Activated T-helper 1 cell treated with anti-CD3 and anti-CD28 coated beads, Interleukin-12 subunit alpha, Interleukin-12 subunit beta, Interleukin-2, Interleukin-4 antibody, amounts not matched to agents 30 ng/mL and 10 ng/mL and 1 ng/mL, durations not matched to agents 14 hours and 24 hours and 36 hours (primary cell): Measurements from ENCODE around the gene HLA-DPA1. TPM values are rescaled to one million over a fixed set of nuclear protein-coding genes. Genes with fewer than 3 reads are reported as not detected.
A peak's percentile ranks its signal among the peaks of the same experiment; 100 is the strongest.
"Not testable (repeated sequence)": the region's sequence is repeated elsewhere in the genome, so short reads cannot be mapped to it uniquely, and the experiment has no call there.

Source experiments
- DNase-seq: peaks from one replicate; pipeline ENCODE4 v3.0.0; 2021; ENCODE audit warnings: low spot score
- H3K27ac Mint-ChIP-seq: one replicate; pipeline ENCODE4 v1.8.0; 2021; ENCODE audit warnings: mild to moderate bottlenecking, mixed read lengths
- H3K27me3 Mint-ChIP-seq: one replicate; pipeline ENCODE4 v1.8.0; 2022; ENCODE audit warnings: mild to moderate bottlenecking, moderate library complexity, mixed read lengths; ENCODE audit not compliant: insufficient read depth
- H3K36me3 Mint-ChIP-seq: one replicate; pipeline ENCODE4 v1.8.0; 2021; ENCODE audit warnings: low read depth, mixed read lengths
- H3K4me1 Mint-ChIP-seq: one replicate; pipeline ENCODE4 v1.8.0; 2021; ENCODE audit warnings: low read depth, mixed read lengths
- H3K4me3 Mint-ChIP-seq: one replicate; pipeline ENCODE4 v1.8.0; 2021; ENCODE audit warnings: mild to moderate bottlenecking, moderate library complexity, mixed read lengths
- H3K9me3 Mint-ChIP-seq: one replicate; pipeline ENCODE4 v1.8.0; 2021; ENCODE audit warnings: mixed read lengths
- intact Hi-C: fragments of 100-400 bp; cut with micrococcal nuclease; formaldehyde crosslinking; loops from one replicate; pipeline ENCODE4 v1.15.1; 2024
- total RNA-seq: library from RNA; stranded (reverse); gene quantifications from 2 replicates; pipeline ENCODE4 v1.2.3, GENCODE V29; 2022

Gene HLA-DPA1
- total RNA-seq, 1 donor from 2014 or later, result 61.0 TPM

DNA sequence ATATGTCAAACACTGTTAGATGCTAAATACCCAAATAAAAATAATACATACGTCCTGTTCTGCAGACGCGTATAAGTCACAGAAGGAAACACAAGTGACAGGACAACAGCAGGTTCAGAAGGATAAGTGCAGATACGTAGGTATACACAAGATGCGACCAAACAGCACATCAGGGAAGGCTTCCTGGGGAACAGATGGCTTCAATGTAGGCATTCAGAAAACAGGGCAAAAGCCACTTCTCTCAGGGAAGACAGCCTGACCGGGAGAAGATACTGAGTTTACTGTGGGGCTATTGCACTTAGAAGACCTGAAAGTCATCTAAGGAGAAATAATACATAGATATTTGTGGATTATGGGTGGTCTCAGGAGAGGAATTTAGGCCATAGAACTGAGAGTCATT is 1.9 kb downstream of the HLA-DPA1 start:
- H3K27me3 Mint-ChIP-seq, result peaks cover 5% of the 10 kb centered on the region
- intact Hi-C loops, result no loop called here
- no peak overlapping the region for H3K27ac Mint-ChIP-seq
- H3K4me3 Mint-ChIP-seq, result peak overlapping the region; percentile 91
- H3K9me3 Mint-ChIP-seq, result no peaks in the 10 kb centered on the region
- peaks cover 20% of the 10 kb centered on the region for H3K36me3 Mint-ChIP-seq
- DNase-seq, result no peak
- peaks cover 54% of the 10 kb centered on the region for H3K4me1 Mint-ChIP-seq

DNA sequence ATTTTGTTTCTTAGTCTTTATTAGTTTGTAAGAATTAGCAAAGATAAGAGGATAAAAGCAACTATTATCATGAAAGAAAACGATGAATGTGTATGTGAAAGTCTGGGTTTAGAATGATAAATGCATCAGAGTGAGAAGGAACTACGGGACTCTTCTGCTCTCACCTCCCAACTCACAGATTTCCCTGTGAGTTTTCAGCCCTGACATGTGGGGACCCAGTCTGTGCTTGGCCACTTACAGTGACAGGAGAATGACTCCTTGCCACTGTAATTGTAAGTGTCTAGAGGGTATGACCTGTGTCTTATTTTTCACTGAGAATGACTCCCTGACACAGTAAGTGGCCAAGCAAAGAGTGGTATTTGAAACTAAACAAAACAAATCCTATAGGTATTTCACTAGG is 2.5 kb downstream of the HLA-DPA1 start:
- H3K4me1 Mint-ChIP-seq, result peaks cover 48% of the 10 kb centered on the region
- peak overlapping the region; percentile 15 for H3K4me3 Mint-ChIP-seq
- H3K36me3 Mint-ChIP-seq, result peaks cover 23% of the 10 kb centered on the region
- no peak overlapping the region for H3K27ac Mint-ChIP-seq
- H3K9me3 Mint-ChIP-seq, result no peaks in the 10 kb centered on the region
- intact Hi-C loops, result no loop called here
- no peak for DNase-seq
- peaks cover 5% of the 10 kb centered on the region for H3K27me3 Mint-ChIP-seq

DNA sequence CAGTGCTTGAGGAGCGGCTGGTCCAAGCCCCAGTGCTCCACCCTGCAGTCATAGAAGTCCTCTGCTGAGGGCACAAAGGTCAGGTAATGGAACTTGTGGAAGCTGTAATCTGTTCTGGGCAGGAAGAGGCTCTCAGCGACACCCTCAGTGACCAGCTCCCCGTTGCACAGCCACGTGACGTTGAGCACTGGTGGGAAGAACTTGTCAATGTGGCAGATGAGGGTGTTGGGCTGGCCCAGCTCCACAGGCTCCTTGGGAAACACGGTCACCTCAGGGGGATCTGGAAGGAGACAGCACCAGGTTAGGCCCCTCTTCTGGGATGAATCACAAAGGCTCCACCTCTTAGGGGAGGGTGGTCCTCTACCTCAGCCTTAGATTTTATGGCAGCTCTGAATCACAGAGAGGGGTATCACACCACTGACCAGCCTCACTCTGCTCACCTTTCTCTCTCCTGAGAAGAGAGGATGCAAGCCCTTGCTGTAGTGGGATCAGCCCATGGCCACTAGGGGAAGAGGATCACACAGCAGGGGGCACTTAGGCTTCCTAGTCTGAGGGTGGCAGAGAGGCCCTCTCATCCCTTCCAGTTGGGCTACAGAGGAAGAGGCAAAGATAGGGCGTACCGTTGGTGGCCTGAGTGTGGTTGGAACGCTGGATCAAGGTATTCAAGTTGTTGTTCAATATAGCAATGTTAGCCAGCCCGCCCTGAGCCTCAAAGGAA is 4.3 kb downstream of the HLA-DPA1 start:
- DNase-seq, result no peak
- Mint-ChIP-seq H3K27ac (no peak overlapping the region), H3K4me3 (no peak overlapping the region), H3K27me3 (peaks cover 5% of the 10 kb centered on the region), H3K9me3 (no peaks in the 10 kb centered on the region), H3K36me3 (peaks cover 23% of the 10 kb centered on the region), H3K4me1 (peaks cover 38% of the 10 kb centered on the region)
- intact Hi-C loops, result no loop called here

DNA sequence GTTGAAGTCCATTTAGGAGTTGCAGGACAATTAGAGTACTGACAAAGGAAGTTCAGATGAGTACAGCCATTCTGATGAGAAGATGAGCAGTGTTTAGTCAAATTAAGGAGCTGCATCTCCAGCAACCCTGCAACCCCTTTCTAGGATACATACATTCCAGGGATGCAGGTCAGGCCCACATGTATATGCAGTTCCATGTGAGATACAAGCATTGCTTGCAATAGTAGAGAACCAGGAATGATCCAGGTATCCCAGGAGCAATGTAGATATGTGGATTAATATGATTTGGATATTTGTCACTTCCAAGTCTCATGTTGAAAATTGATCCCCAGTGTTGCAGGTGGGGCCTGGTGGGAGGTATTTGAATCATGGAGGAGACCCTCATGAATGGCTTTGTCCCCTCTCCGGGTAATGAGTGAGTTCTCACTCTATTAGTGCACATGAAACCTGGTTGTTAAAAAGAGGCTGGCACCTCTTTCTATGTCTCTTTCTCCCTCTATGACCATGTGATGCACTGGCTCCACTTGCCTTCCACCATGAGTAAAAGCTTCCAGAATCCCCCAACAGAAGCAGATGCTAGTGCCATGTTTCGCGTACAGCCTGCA is 6.4 kb downstream of the HLA-DPA1 start:
- H3K4me1 Mint-ChIP-seq, result peaks cover 19% of the 10 kb centered on the region
- DNase-seq, result no peak
- peaks cover 6% of the 10 kb centered on the region for H3K27me3 Mint-ChIP-seq
- no peaks in the 10 kb centered on the region for H3K9me3 Mint-ChIP-seq
- no peak overlapping the region for H3K4me3 Mint-ChIP-seq
- intact Hi-C loops, result no loop called here
- no peak overlapping the region for H3K27ac Mint-ChIP-seq
- H3K36me3 Mint-ChIP-seq, result peaks cover 22% of the 10 kb centered on the region

DNA sequence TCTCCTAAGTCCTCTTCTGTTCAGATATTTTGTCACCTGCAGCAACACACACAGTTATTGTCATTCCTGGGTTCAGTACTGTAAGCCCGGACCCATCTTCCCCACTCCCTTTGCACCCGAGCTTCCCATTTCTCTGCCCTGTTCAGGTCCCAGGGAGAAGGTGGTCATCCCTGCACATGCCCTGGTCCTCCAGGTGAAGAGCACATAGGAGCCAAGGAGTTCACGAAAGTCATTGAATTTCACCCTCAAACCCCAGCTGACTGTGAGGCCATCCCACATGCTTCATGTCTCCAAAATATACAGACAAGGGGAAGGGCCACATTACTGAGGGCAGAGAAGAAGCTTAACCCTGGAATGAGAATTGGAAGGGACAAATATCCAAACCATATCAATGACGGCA is 8.1 kb downstream of the HLA-DPA1 start:
- intact Hi-C loops, result no loop called here
- H3K4me3 Mint-ChIP-seq, result no peak overlapping the region
- peaks cover 20% of the 10 kb centered on the region for H3K36me3 Mint-ChIP-seq
- H3K9me3 Mint-ChIP-seq, result no peaks in the 10 kb centered on the region
- H3K27ac Mint-ChIP-seq, result no peak overlapping the region
- no peak for DNase-seq
- peaks cover 6% of the 10 kb centered on the region for H3K27me3 Mint-ChIP-seq
- H3K4me1 Mint-ChIP-seq, result peaks cover 8% of the 10 kb centered on the region

DNA sequence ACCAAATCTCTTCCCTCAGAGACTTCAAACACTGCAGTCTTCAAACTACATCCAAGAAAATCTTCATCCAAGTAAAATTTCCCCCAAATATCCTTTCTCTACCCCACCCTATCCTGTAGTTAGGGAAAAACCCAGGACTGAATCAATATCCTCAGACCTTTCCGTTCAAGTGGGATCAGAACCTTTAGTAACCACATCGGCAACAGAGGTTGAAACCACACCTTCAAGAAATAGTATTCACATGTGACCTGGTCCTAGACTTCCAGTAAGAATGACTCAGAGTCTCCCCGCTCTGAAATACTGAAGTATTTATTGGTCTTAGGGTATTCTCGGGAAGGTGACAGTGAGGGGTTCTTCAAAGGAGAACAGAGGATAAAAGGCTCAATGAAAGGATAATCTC is 8.7 kb downstream of the HLA-DPA1 start:
- no peak overlapping the region for H3K27ac Mint-ChIP-seq
- peaks cover 19% of the 10 kb centered on the region for H3K36me3 Mint-ChIP-seq
- H3K27me3 Mint-ChIP-seq, result peaks cover 6% of the 10 kb centered on the region
- intact Hi-C loops, result no loop called here
- no peaks in the 10 kb centered on the region for H3K9me3 Mint-ChIP-seq
- H3K4me1 Mint-ChIP-seq, result peaks cover 2% of the 10 kb centered on the region
- no peak for DNase-seq
- no peak overlapping the region for H3K4me3 Mint-ChIP-seq

DNA sequence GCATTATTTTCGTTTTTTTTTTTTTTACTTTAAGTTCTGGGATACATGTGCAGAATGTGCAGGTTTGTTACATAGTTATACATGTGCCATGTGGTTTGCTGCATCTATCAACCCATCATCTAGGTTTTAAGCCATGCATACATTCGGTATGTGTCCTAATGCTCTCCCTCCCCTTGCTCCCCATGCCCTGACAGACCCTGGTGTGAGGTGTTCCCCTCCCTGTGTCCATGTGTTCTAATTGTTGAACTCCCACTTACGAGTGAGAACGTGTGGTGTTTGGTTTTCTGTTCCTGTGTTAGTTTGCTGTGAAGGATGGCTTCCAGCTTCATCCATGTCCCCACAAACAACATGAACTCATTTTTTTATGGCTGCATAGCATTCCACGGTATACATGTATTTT is 10.0 kb downstream of the HLA-DPA1 start:
- intact Hi-C loops, DNase-seq, H3K9me3 Mint-ChIP-seq, H3K27ac Mint-ChIP-seq, H3K27me3 Mint-ChIP-seq, H3K4me3 Mint-ChIP-seq, H3K4me1 Mint-ChIP-seq: not testable (repeated sequence)
- peaks cover 11% of the 10 kb centered on the region for H3K36me3 Mint-ChIP-seq

DNA sequence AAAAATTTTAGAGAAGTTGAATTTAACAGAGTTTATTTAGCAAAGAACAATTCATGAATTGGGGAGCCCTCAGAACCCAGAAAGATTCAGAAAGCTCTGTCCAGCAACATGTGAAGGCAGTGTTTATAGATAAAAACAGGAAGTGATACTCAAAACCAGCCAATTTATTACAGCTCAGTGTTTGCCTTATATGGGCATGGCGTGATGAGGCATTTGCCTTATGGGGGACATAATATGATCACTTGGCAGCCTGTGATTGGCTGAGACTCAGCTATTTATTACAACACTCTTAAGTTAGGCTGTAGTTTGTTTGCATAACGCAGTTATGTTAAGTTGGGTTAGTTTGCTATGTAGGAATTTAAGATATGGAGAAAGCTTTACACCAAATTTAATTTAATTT is 11.5 kb downstream of the HLA-DPA1 start:
- H3K27ac Mint-ChIP-seq, result no peak overlapping the region

DNA sequence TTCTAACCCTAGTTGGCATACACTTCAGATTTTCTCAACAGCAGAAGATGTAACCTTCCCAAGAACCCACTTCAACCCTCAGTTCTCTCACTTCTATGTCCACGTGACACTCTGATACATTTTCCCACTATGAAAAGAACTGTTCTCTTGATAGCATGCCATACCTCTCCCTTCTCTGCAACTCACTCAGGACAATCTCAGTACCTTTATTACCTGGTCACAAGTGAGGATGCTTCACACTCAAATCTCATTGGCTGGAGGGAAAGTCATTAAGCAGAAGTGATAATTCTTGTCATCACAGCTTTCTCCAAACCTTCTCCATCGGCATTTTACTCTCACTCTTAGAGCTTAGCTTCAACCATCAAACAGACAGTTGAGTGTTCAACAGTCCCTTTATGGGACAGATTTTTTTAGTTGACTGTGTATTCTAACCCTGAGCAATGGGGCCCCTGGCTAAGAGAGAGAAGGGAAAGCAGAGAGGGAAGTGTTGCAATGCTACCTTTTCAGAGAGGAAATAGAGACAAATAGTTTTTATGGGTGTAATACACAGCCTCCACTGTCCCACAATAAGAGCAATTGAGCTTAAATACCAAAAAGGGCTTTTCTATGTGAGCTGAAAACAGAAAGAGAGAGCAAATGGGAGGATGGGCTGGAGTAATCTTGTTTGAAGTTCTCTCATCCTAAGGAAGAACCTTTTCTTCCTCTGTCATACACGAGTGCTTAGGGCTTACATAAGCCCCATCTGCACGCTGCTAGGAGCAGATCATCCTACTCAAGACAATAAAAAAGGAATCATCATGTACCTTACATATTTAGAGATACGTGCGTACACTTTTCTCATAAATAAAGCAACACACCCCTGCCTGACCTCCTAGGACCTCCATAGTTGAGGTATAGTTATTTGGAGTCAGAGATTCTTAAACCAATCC is 16.0 kb downstream of the HLA-DPA1 start:
- no peak overlapping the region for H3K4me3 Mint-ChIP-seq
- no peaks in the 10 kb centered on the region for H3K4me1 Mint-ChIP-seq
- no peak overlapping the region for H3K27ac Mint-ChIP-seq
- H3K27me3 Mint-ChIP-seq, result peaks cover 21% of the 10 kb centered on the region
- no peak for DNase-seq
- intact Hi-C loops, result no loop called here
- no peaks in the 10 kb centered on the region for H3K36me3 Mint-ChIP-seq
- peaks cover 3% of the 10 kb centered on the region for H3K9me3 Mint-ChIP-seq

More for the DNA sequence above, 11.5 kb downstream of the HLA-DPA1 start:
- peaks cover 7% of the 10 kb centered on the region for H3K27me3 Mint-ChIP-seq
- H3K36me3 Mint-ChIP-seq, result peaks cover 2% of the 10 kb centered on the region
- H3K4me3 Mint-ChIP-seq, result no peak overlapping the region
- no peak for DNase-seq
- intact Hi-C loops, result no loop called here
- no peaks in the 10 kb centered on the region for H3K9me3 Mint-ChIP-seq
- H3K4me1 Mint-ChIP-seq, result no peaks in the 10 kb centered on the region

DNA sequence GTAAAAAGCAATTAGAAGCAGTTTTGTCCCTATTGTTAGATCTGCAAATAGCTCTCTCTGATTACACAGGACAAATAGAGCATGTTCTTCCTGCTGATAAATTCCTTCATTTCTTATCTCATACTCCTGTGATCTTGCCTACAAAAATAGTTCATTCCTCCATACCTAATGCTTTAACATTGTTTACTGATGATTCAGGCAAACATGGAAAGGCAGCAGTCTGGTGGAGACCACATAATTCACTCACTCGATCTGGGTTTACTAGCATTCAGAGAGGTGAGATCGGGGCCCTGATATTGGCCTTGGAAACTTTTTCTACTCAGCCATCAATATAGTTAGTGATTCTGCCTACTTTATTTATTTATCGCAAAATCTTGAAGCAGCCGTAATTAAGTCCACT is 20.2 kb downstream of the HLA-DPA1 start:
- no peak for DNase-seq
- H3K4me1 Mint-ChIP-seq, result no peaks in the 10 kb centered on the region
- peaks cover 3% of the 10 kb centered on the region for H3K9me3 Mint-ChIP-seq
- peaks cover 34% of the 10 kb centered on the region for H3K27me3 Mint-ChIP-seq
- H3K4me3 Mint-ChIP-seq, result no peak overlapping the region
- intact Hi-C loops, result no loop called here
- no peak overlapping the region for H3K27ac Mint-ChIP-seq
- no peaks in the 10 kb centered on the region for H3K36me3 Mint-ChIP-seq

DNA sequence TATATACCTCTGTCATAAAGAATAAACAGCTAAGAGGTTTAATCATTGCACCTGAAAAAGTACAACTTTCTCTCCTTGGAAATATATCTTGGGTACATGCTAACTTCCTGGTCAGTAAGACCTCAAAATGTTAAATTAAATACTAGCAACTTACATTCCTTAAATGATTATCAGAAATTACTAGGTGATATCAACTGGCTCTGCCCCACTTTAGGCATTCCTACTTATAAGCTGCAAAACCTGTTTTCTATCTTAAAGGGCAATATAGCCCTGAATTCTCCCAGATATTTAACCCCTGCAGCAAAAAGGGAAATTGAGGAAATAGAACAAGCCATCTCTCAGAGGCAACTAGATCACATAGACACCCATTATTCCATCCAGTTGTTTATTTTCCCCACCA is 20.8 kb downstream of the HLA-DPA1 start:
- no peaks in the 10 kb centered on the region for H3K4me1 Mint-ChIP-seq
- peaks cover 3% of the 10 kb centered on the region for H3K9me3 Mint-ChIP-seq
- H3K4me3 Mint-ChIP-seq, result no peak overlapping the region
- H3K27ac Mint-ChIP-seq, result no peak overlapping the region
- H3K36me3 Mint-ChIP-seq, result no peaks in the 10 kb centered on the region
- intact Hi-C loops, result no loop called here
- H3K27me3 Mint-ChIP-seq, result peaks cover 38% of the 10 kb centered on the region
- no peak for DNase-seq

DNA sequence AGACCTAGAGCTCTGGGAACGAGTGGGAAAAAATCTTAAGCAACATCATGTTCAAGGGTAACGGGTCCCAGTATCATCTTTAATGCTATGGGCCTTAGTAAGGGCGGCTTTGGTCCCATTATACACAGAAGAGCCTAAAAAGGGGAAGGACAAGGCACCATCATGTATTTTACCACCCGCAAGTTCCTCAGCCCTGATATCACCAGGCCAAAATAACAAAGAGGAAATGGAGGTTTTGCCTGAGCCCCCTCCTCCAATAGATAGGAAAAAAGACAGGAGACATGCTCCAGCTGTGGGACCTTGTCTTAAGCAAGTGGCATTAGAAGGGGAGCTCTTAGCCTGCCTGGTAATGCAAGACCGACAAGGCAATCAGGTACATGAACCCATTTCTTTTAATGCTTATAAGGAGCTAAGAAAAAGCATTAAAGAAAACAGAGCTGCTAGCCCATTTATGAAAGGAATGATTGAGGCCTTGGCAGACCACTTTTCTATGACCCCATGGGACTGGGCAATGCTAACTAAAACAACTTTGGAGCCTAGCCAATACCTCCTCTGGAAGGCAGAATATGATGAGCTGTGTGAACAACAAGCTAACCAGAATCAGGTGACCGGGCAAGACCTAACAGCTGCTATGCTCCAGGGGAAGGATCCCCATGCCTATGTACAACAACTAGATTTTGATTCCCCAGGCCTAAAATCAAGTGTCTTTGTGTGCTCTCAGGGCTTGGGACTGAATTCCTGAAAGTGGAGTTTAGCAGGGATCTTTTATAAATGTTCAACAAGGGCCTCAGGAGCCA is 23.2 kb downstream of the HLA-DPA1 start:
- Mint-ChIP-seq H3K4me3 (no peak overlapping the region), H3K4me1 (no peaks in the 10 kb centered on the region), H3K36me3 (no peaks in the 10 kb centered on the region), H3K27ac (no peak overlapping the region), H3K27me3 (peaks cover 39% of the 10 kb centered on the region), H3K9me3 (peaks cover 3% of the 10 kb centered on the region)
- DNase-seq, result no peak
- intact Hi-C loops, result no loop called here
